Fibroblast of skin of scalp (primary cell): Measurements from ENCODE around the gene PSMC5. TPM values are rescaled to one million over a fixed set of nuclear protein-coding genes. Genes with fewer than 3 reads are reported as not detected.
"Not testable (repeated sequence)": the region's sequence is repeated elsewhere in the genome, so short reads cannot be mapped to it uniquely, and the experiment has no call there.

Source experiments
- DNase-seq: peaks from one replicate; pipeline ENCODE4 v3.0.0-alpha.2; 2013
- polyA plus RNA-seq, 2 experiments: library from polyadenylated mRNA; unstranded; fragments of 120-200 nt; gene quantifications; one replicate each; pipeline ENCODE4 v1.2.1, GENCODE V29; 2013; ENCODE audit not compliant: insufficient read length in 2 of 2

PSMC5 gene
- polyA plus RNA-seq (2013, experiment 1 of 2; ENCODE audit: insufficient read length) = 148 TPM
- polyA plus RNA-seq (2013, experiment 2 of 2; ENCODE audit: insufficient read length) = 152 TPM

DNA sequence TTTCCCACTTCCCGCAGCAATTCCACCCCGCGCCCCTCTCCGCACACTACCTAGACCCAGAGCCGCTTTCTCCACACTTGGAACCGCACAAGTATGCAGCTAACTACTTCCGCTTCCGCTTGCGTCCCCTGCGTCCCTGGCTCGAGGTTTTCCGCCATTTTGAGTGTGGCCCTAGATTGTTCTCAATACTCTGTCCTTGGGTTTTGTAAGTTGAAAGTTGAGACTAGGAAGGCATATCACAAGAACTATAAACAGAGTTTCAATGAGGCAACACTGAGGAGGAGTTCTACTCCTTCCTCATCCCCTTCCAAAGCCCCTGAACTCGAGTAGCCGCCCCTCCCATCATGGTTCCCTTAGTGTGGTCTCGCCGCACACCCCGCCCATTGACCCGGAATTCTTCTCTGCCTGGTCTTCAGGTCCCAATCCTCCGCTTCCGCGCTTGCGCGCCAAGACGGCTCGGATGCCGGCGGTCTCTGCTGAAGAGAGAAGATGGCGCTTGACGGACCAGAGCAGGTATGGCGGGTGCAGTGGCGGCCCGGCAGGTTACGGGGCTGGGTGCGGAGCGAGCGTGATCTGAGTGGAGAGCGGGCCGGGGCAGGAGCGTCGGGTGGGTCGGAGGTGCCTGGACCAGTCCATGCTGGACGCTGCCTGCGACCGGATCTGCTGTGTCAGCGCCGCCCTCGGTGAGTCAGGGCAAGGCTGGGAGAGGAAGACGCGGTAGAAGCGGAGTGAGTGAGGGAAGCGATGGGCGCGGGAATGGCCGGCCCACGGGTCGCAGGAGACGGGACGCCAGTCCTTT lies at the start of gene PSMC5, which contains the start of gene FTSJ3:
TSS of gene PSMC5 (plus strand) at position 430 of the 799 bp plus-strand sequence. CDS start at position 490, 60 bp downstream.
TSS of gene FTSJ3 (minus strand) at position 662 of the 799 bp plus-strand sequence. CDS start 761 bp downstream, outside the sequence.
- peak; percentile 95 for DNase-seq

GRCh38 chr17:63780507-63780906 lies 46.7 kb upstream of the PSMC5 start:
- DNase-seq = no peak

GRCh38 chr17:63780928-63781327 lies 46.3 kb upstream of the PSMC5 start:
- DNase-seq = no peak

- no peak for DNase-seq
These were observed 43.7 kb upstream of the PSMC5 start for GRCh38 chr17:63783522-63783921.

DNA sequence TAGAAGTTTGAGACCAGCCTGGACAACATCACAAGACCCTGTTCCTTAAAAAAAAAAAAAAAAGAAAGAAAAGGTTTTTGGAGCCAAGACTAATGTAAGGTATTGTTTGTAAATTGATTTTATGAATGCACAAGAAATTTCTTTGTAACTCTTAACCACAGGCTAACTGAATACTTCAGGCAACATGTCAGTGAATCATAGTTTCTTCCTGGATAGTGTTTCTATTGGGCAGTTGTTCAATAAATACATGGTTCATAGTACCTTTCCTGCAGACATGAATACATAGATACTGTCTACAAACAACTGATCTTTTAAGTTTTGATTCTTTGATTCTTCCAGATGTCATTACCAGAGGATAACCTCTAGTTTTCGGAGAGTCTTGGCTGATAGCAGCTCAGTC lies 41.7 kb upstream of the PSMC5 start:
- peak; percentile 21 for DNase-seq

- no peak for DNase-seq
These were observed 41.1 kb upstream of the PSMC5 start for GRCh38 chr17:63786117-63786516.

DNA sequence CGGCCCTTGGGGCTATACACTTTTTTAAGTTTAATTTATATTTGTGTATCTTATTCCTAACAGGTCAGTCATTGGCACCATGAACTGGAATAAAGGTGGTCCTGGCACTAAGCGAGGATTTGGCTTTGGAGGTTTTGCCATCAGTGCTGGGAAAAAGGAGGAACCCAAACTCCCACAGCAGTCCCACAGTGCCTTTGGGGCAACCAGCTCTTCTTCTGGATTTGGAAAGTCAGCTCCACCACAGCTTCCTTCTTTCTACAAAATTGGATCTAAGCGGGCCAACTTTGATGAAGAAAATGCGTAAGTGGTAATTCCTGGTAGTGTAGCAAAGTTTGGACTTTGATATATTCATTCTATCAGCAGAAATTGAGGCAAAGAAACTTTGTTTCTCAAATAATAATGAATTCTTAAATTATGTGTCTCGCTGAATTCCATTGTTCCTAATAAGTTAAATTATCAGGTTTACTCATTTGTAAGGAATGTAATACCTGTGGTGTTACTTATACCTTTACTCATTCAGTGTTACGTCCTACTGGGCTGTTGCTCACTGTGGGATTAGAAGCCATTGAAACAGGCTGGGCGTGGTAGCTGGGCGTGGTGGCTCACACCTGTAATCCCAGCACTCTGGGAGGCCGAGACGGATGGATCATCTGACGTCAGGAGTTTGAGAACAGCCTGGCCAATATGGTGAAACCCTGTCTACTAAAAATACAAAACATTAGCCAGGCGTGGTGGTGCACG lies 40.1 kb upstream of the PSMC5 start:
- no peak for DNase-seq

GRCh38 chr17:63790057-63790456 lies 37.2 kb upstream of the PSMC5 start:
- DNase-seq = no peak

GRCh38 chr17:63792055-63792729 lies 35.0 kb upstream of the PSMC5 start:
- no peak for DNase-seq

GRCh38 chr17:63796375-63796774 lies 30.9 kb upstream of the PSMC5 start:
- not testable (repeated sequence) for DNase-seq

DNA sequence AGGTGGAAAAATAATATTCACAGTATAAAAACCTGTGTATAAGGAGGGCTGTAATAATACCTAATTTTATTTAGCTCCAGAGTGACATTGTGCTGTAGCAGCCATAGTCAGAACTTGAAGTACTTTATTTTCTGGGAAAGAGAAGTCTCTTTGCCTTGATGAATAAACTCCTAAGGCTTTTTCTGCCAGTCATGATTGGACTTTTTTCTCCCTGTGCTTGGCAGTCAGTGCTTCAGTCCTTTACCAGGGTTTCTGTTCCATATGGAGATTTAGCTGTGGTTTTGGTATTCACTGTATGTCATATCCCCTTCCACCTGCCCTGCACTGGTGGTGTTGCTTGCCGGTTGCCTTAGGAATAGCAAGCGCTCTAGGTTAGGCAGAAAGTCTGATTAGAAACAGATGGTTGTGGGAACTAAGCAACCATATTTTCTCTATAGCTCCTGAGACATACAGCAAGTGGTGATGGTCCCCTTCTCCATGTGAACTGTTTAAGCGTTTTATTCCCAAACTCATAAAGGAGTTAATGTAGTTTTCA lies 28.6 kb upstream of the PSMC5 start:
- DNase-seq = peak; percentile 7

GRCh38 chr17:63800783-63801182 lies 26.4 kb upstream of the PSMC5 start:
- DNase-seq = no peak

DNA sequence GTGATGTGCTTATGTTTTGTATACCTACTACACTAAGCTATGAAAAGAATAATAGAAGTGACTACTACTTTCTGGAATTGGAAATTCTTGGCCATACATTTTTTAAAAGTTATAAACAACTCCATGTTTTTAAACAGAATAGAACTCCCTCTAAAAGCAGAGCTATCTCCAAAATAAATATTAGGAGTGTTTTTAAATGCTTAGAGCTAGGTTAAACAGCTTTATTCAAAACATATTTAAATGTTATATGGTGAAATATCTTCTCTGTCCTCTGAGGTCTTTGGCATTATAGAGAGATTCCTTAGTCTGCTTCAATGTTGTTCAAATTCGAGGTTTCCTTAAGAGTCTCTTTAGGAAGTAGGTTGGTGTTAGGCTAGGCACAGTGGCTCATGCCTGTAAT lies 22.9 kb upstream of the PSMC5 start:
- peak; percentile 22 for DNase-seq

DNA sequence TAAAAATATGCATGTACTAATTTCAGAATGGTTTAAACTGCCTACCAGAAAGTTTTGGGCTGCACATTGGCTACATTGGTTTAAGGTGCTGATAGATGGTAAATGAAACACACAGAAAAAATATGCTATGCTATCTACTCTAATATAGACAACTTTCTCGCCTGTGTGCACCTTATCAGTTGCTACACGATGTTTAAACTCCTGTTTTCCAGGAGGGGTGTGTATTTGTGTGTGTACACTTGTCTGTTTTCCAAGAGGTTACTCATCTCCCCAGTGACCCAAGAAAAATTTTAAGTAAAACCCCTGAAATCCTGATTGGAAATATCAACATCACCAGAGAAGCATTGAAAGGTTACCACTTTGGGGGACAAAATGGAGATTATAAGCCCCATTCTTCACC lies 21.6 kb upstream of the PSMC5 start:
- no peak for DNase-seq

- no peak for DNase-seq
These were observed 17.3 kb upstream of the PSMC5 start for GRCh38 chr17:63809970-63810369.

DNA sequence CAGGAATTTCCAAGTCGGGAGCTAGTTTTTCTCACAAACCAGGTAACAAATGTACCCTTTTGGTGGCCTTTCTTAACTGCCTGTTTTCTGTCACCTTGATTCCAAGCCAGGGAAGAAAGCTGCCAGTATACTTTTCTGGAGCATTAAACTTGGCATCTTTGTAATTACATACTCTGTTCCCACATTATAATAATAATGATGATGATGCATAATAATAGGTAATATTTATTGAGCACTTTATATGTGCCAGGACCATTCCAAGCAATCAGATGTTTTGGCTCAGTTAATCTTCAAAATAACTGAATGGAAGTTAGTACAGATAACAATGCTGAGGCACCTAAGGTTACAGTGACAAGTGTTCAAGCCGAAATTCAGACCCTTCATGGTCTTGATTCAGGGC lies 11.1 kb upstream of the PSMC5 start:
- DNase-seq = no peak

- DNase-seq = no peak
These were observed 10.6 kb upstream of the PSMC5 start for GRCh38 chr17:63816669-63817068.

DNA sequence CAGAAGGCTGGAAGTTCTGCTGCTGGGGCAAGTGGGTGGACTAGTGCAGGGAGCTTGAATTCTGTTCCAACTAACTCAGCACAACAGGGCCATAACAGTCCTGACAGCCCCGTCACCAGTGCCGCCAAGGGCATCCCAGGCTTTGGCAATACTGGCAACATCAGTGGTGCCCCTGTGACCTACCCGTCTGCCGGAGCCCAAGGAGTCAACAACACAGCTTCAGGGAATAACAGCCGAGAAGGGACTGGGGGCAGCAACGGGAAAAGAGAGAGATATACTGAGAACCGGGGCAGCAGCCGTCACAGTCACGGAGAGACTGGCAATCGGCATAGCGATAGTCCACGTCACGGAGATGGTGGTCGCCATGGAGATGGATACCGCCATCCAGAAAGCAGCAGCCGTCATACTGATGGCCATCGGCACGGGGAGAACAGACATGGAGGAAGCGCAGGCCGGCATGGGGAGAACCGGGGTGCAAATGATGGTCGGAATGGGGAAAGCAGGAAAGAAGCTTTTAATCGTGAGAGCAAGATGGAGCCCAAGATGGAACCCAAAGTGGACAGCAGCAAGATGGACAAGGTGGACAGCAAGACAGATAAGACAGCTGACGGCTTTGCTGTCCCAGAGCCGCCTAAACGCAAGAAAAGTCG lies 9.4 kb upstream of the PSMC5 start:
- no peak for DNase-seq

GRCh38 chr17:63819131-63819530 lies 8.1 kb upstream of the PSMC5 start:
- DNase-seq = no peak

GRCh38 chr17:63819585-63820537 lies 7.4 kb upstream of the PSMC5 start:
- DNase-seq = no peak

DNA sequence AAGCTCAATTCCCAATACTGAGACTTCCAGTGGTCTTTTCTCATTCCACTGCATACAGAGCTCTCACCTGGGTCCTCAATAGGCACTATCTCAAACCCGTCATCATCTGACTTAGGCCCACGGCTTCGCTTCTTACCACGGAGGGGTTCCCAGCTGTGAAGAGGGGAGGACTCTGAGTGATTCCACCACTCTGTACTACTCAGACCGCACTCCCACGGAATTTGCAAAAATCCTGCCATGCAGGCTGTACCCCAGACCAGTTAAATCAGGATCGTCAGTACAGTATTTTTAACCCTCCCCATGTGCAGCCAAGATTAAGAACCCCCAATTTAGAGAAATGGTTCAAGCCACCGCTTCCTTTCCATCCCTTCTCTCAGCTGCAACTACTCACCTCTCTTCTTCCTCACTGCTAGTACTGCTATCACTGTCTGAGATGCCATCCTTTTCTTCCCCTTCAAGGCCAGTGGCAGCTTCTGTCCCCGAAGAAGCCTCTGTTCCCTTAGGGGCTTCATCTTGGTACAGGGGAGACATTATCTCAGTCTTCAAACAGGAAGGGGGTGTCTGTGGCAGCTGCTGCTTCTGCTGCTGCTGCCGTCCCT lies 6.2 kb upstream of the PSMC5 start:
- no peak for DNase-seq
